CD4-positive, CD25-positive, alpha-beta regulatory T cell (primary cell): ENCODE results near the gene ZNF821. TPM values are rescaled to one million over a fixed set of nuclear protein-coding genes. Genes with fewer than 3 reads are reported as not detected.

Experiments used
- ATAC-seq, 2 donors: fragments of 150-1000 bp; cut with Tn5 transposase; one replicate each; pipeline ENCODE4 v1.10.0; 2021; ENCODE audit warnings: low read depth in 2 of 2, moderate number of reproducible peaks in 2 of 2, moderate library complexity in 1 of 2
- DNase-seq, 3 donors: peaks; one replicate each; pipeline versions ENCODE4 v3.0.0 to v3.0.0-alpha.2; 2012 to 2022; ENCODE audit warnings: mixed read lengths in 1 of 3
- H3K27ac ChIP-seq: one replicate; pipeline ENCODE4 v1.7.0; 2013; ENCODE audit warnings: mild to moderate bottlenecking, low read length; ENCODE audit not compliant: insufficient read depth, poor library complexity, severe bottlenecking
- H3K27me3 ChIP-seq: one replicate; pipeline ENCODE4 v1.7.0; 2013; ENCODE audit warnings: low read length; ENCODE audit not compliant: control insufficient read depth, insufficient read depth
- H3K36me3 ChIP-seq: one replicate; pipeline ENCODE4 v1.7.0; 2013; ENCODE audit warnings: mild to moderate bottlenecking, low read length, moderate library complexity; ENCODE audit not compliant: control insufficient read depth, insufficient read depth
- H3K4me1 ChIP-seq: 2 replicates; pipeline ENCODE4 v1.7.0; 2013; ENCODE audit warnings: mild to moderate bottlenecking, low read length; ENCODE audit not compliant: insufficient read depth, control insufficient read depth, poor library complexity, severe bottlenecking
- H3K4me3 ChIP-seq: one replicate; pipeline ENCODE4 v1.7.0; 2013; ENCODE audit warnings: low read depth, mild to moderate bottlenecking, low read length, moderate library complexity
- H3K9me3 ChIP-seq, 2 experiments: 1 replicate in 1 of 2; 2 replicates in 1 of 2; pipeline ENCODE4 v1.7.0; 2013; ENCODE audit warnings: low read length in 2 of 2, mild to moderate bottlenecking in 1 of 2, moderate library complexity in 1 of 2; ENCODE audit not compliant: control insufficient read depth in 2 of 2
- H3K27ac Mint-ChIP-seq, 3 donors: one replicate each; pipeline ENCODE4 v1.8.0; 2020 to 2022; ENCODE audit warnings: mild to moderate bottlenecking in 3 of 3, mixed read lengths in 3 of 3, moderate library complexity in 2 of 3
- H3K27me3 Mint-ChIP-seq: one replicate; pipeline ENCODE4 v1.8.0; 2022; ENCODE audit warnings: mild to moderate bottlenecking, mixed read lengths
- H3K36me3 Mint-ChIP-seq: one replicate; pipeline ENCODE4 v1.8.0; 2020; ENCODE audit warnings: mixed read lengths
- H3K4me1 Mint-ChIP-seq, 4 donors: one replicate each; pipeline ENCODE4 v1.8.0; 2020 to 2022; ENCODE audit warnings: mixed read lengths in 4 of 4, mild to moderate bottlenecking in 1 of 4
- H3K4me3 Mint-ChIP-seq, 4 donors: one replicate each; pipeline ENCODE4 v1.8.0; 2020 to 2022; ENCODE audit warnings: mild to moderate bottlenecking in 4 of 4, mixed read lengths in 4 of 4, moderate library complexity in 3 of 4
- H3K9me3 Mint-ChIP-seq, 7 donors: one replicate each; pipeline ENCODE4 v1.8.0; 2020 to 2022; ENCODE audit warnings: mixed read lengths in 7 of 7, mild to moderate bottlenecking in 3 of 7, moderate library complexity in 2 of 7
- polyA plus RNA-seq, 4 donors: library from polyadenylated mRNA; unstranded; fragments of 300-500 nt; fragmentation: Illumina TruSeq; gene quantifications; one replicate each; pipeline ENCODE4 v1.2.3, GENCODE V29; 2021
- total RNA-seq: library from RNA; stranded (reverse); gene quantifications from one replicate; pipeline ENCODE4 v1.2.3, GENCODE V29; 2022

The ZNF821 gene
- total and polyA plus RNA-seq, 5 donors from 2014 or later = 13.3 to 21.6 (median 15.2) TPM

- Histone ChIP-seq H3K4me1 (no peaks in the 10 kb centered on the region), H3K9me3 (no peaks in the 10 kb centered on the region), H3K27me3 (no peaks in the 10 kb centered on the region), H3K36me3 (peaks cover 79% of the 10 kb centered on the region), H3K27ac (no peak overlapping the region), H3K4me3 (no peak overlapping the region)
- Mint-ChIP-seq H3K4me1 (peaks cover 5 to 26% (median 6%) of the 10 kb centered on the region in 4 donors), H3K27me3 (no peaks in the 10 kb centered on the region), H3K27ac (peak overlapping the region; percentile 32 to 76 (median 59)), H3K9me3 (no peaks in the 10 kb centered on the region), H3K36me3 (peaks cover 36% of the 10 kb centered on the region), H3K4me3 (no peak overlapping the region)
- ATAC-seq (peak in 1 of 2 donors; percentile 15), DNase-seq (no peak)
These were observed 43.4 kb upstream of the ZNF821 start for GRCh38 chr16:71927383-71927782.

- Histone ChIP-seq H3K27ac (no peak overlapping the region), H3K27me3 (no peaks in the 10 kb centered on the region), H3K9me3 (no peaks in the 10 kb centered on the region), H3K36me3 (peaks cover 91% of the 10 kb centered on the region), H3K4me3 (no peak overlapping the region), H3K4me1 (no peaks in the 10 kb centered on the region)
- Mint-ChIP-seq H3K27ac (no peak overlapping the region), H3K27me3 (no peaks in the 10 kb centered on the region), H3K9me3 (no peaks in the 10 kb centered on the region), H3K4me1 (peaks cover 0 to 27% (median 11%) of the 10 kb centered on the region in 4 donors), H3K4me3 (no peak overlapping the region), H3K36me3 (peaks cover 49% of the 10 kb centered on the region)
- DNase-seq (no peak), ATAC-seq (no peak)
These were observed 40.7 kb upstream of the ZNF821 start for GRCh38 chr16:71924710-71925109.

GRCh38 chr16:71923941-71924690, 40.1 kb upstream of the ZNF821 start:
- no peak overlapping the region for H3K27ac ChIP-seq
- no peak overlapping the region for H3K4me3 Mint-ChIP-seq
- H3K36me3 ChIP-seq = peaks cover 91% of the 10 kb centered on the region
- no peak overlapping the region for H3K27ac Mint-ChIP-seq
- DNase-seq (no peak), ATAC-seq (no peak)
- no peaks in the 10 kb centered on the region for H3K4me1 ChIP-seq
- H3K36me3 Mint-ChIP-seq = peaks cover 52% of the 10 kb centered on the region
- H3K4me3 ChIP-seq = no peak overlapping the region
- H3K9me3 ChIP-seq = no peaks in the 10 kb centered on the region
- no peaks in the 10 kb centered on the region for H3K9me3 Mint-ChIP-seq
- H3K4me1 Mint-ChIP-seq = peaks cover 0 to 26% (median 12%) of the 10 kb centered on the region in 4 donors
- H3K27me3 ChIP-seq = no peaks in the 10 kb centered on the region
- no peaks in the 10 kb centered on the region for H3K27me3 Mint-ChIP-seq

- Mint-ChIP-seq H3K27me3 (no peaks in the 10 kb centered on the region), H3K27ac (peak overlapping the region in 1 of 3 donors; percentile 68), H3K36me3 (peaks cover 64% of the 10 kb centered on the region), H3K4me3 (no peak overlapping the region), H3K9me3 (no peaks in the 10 kb centered on the region), H3K4me1 (peaks cover 19 to 35% (median 31%) of the 10 kb centered on the region in 4 donors)
- DNase-seq (no peak), ATAC-seq (no peak)
- Histone ChIP-seq H3K36me3 (peaks cover 93% of the 10 kb centered on the region), H3K9me3 (no peaks in the 10 kb centered on the region), H3K4me3 (no peak overlapping the region), H3K27ac (no peak overlapping the region), H3K4me1 (peaks cover 3% of the 10 kb centered on the region), H3K27me3 (no peaks in the 10 kb centered on the region)
These were observed 36.7 kb upstream of the ZNF821 start for GRCh38 chr16:71920658-71921057.

- H3K27ac Mint-ChIP-seq = no peak overlapping the region
- no peaks in the 10 kb centered on the region for H3K27me3 Mint-ChIP-seq
- no peaks in the 10 kb centered on the region for H3K27me3 ChIP-seq
- H3K4me3 Mint-ChIP-seq = no peak overlapping the region
- no peaks in the 10 kb centered on the region for H3K9me3 Mint-ChIP-seq
- ATAC-seq (no peak), DNase-seq (no peak)
- peaks cover 3% of the 10 kb centered on the region for H3K4me1 ChIP-seq
- H3K36me3 Mint-ChIP-seq = peaks cover 64% of the 10 kb centered on the region
- no peak overlapping the region for H3K27ac ChIP-seq
- H3K4me3 ChIP-seq = no peak overlapping the region
- H3K36me3 ChIP-seq = peaks cover 84% of the 10 kb centered on the region
- H3K4me1 Mint-ChIP-seq = peaks cover 24 to 49% (median 44%) of the 10 kb centered on the region in 4 donors
- no peaks in the 10 kb centered on the region for H3K9me3 ChIP-seq
These were observed 35.1 kb upstream of the ZNF821 start for GRCh38 chr16:71919035-71919434.

- H3K27me3 Mint-ChIP-seq = no peaks in the 10 kb centered on the region
- Histone ChIP-seq H3K27me3 (no peaks in the 10 kb centered on the region), H3K9me3 (no peaks in the 10 kb centered on the region), H3K36me3 (peaks cover 73% of the 10 kb centered on the region), H3K27ac (no peak overlapping the region), H3K4me1 (peaks cover 7% of the 10 kb centered on the region), H3K4me3 (no peak overlapping the region)
- H3K27ac Mint-ChIP-seq = peak overlapping the region in 2 of 3 donors; percentile 44 to 48
- peaks cover 26 to 60% (median 45%) of the 10 kb centered on the region in 4 donors for H3K4me1 Mint-ChIP-seq
- ATAC-seq = no peak
- H3K36me3 Mint-ChIP-seq = peaks cover 56% of the 10 kb centered on the region
- no peak overlapping the region for H3K4me3 Mint-ChIP-seq
- no peaks in the 10 kb centered on the region for H3K9me3 Mint-ChIP-seq
- no peak for DNase-seq
These were observed 33.9 kb upstream of the ZNF821 start for GRCh38 chr16:71917900-71918299.

GRCh38 chr16:71916397-71916920, 32.5 kb upstream of the ZNF821 start:
- Mint-ChIP-seq H3K4me1 (peaks cover 32 to 73% (median 49%) of the 10 kb centered on the region in 4 donors), H3K9me3 (no peaks in the 10 kb centered on the region), H3K4me3 (no peak overlapping the region), H3K27ac (peak overlapping the region in 2 of 3 donors; percentile 27 to 44), H3K36me3 (peaks cover 52% of the 10 kb centered on the region), H3K27me3 (no peaks in the 10 kb centered on the region)
- no peak overlapping the region for H3K4me3 ChIP-seq
- no peak overlapping the region for H3K27ac ChIP-seq
- no peak for ATAC-seq
- H3K4me1 ChIP-seq = peaks cover 18% of the 10 kb centered on the region
- H3K36me3 ChIP-seq = peaks cover 60% of the 10 kb centered on the region
- no peaks in the 10 kb centered on the region for H3K9me3 ChIP-seq
- no peak for DNase-seq
- no peaks in the 10 kb centered on the region for H3K27me3 ChIP-seq
